GM19324 (cell line): ENCODE results near the gene TAAR1.
"Not testable (repeated sequence)": the region's sequence is repeated elsewhere in the genome, so short reads cannot be mapped to it uniquely, and the experiment has no call there.

Experiments
- ATAC-seq: cut with Tn5 transposase; IDR thresholded peaks from one replicate; pipeline ENCODE4 v1.9.1; 2021; ENCODE audit warnings: mild to moderate bottlenecking, moderate library complexity; ENCODE audit not compliant: unreplicated experiment, low FRiP score

The TAAR1 gene

GRCh38 chr6:132600900-132601299 is 58.1 kb downstream of the TAAR1 start:
- ATAC-seq = not testable (repeated sequence)

GRCh38 chr6:132598473-132598872 is 60.5 kb downstream of the TAAR1 start:
- peak; percentile 78 for ATAC-seq

GRCh38 chr6:132596201-132596600 is 62.8 kb downstream of the TAAR1 start:
- ATAC-seq = no peak
